ENCODE data around the gene SRSF8.

DNA sequence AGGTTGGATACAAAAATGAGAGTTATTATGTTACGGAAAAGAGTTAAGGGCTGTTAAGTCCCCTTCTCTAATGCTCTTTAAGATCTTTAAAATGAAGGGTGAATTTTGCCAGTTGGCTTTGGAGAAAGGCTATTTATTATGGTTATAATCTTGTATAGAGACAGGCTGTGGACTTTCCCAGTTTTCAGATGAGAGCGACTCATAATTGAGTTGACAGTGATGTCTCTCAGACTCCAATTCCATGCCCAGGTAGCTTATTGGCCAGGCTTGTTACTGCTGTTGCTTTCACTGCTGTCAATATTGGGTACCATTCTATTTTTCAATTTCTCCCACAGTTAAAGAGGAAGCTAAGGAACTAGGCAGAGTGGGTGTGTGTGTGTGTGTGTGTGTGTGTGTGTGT is 36.0 kb downstream of the SRSF8 start:
- TF ChIP-seq, protein P1, sequence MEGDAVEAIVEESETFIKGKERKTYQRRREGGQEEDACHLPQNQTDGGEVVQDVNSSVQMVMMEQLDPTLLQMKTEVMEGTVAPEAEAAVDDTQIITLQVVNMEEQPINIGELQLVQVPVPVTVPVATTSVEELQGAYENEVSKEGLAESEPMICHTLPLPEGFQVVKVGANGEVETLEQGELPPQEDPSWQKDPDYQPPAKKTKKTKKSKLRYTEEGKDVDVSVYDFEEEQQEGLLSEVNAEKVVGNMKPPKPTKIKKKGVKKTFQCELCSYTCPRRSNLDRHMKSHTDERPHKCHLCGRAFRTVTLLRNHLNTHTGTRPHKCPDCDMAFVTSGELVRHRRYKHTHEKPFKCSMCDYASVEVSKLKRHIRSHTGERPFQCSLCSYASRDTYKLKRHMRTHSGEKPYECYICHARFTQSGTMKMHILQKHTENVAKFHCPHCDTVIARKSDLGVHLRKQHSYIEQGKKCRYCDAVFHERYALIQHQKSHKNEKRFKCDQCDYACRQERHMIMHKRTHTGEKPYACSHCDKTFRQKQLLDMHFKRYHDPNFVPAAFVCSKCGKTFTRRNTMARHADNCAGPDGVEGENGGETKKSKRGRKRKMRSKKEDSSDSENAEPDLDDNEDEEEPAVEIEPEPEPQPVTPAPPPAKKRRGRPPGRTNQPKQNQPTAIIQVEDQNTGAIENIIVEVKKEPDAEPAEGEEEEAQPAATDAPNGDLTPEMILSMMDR (IDR thresholded peaks at IDR 0.05; ENCODE audit: borderline replicate concordance, extremely low read depth, low read length, poor library complexity, severe bottlenecking): no peak
- TF ChIP-seq EZH2 (IDR thresholded peaks at IDR 0.05; ENCODE audit: borderline replicate concordance, low read depth, low read length, severe bottlenecking): no peak

Data from DND-41 (cell line).